CD14-positive monocyte (primary cell): Measurements from ENCODE around the gene GATD1. TPM values are rescaled to one million over a fixed set of nuclear protein-coding genes. Genes with fewer than 3 reads are reported as not detected.

ENCODE experiments used
- DNase-seq, 3 donors: peaks; one replicate each; pipeline ENCODE4 v3.0.0-alpha.2; 2011 to 2022
- H2AFZ ChIP-seq: 2 replicates; pipeline ENCODE4 v1.6.0; 2012; ENCODE audit warnings: mild to moderate bottlenecking, low read depth, low read length, inconsistent platforms; ENCODE audit not compliant: insufficient read depth, poor library complexity, severe bottlenecking
- H3K27ac ChIP-seq, 2 donors: 1 replicate in 1 of 2; 2 replicates in 1 of 2; pipeline ENCODE4 v1.5.1; 2012 to 2013; ENCODE audit warnings: low read length in 2 of 2, control low read depth in 1 of 2, inconsistent platforms in 1 of 2, low read depth in 1 of 2, mild to moderate bottlenecking in 1 of 2
- H3K27me3 ChIP-seq, 2 donors: one replicate each; pipeline versions ENCODE4 v1.6.0 to v1.6.1; 2011 to 2013; ENCODE audit warnings: low read length in 2 of 2; ENCODE audit not compliant: control insufficient read depth in 2 of 2, insufficient read depth in 2 of 2
- H3K36me3 ChIP-seq, 2 donors: replicated peaks in 1 of 2; 1 replicate in 1 of 2; 2 replicates in 1 of 2; pipeline versions ENCODE4 v1.5.1 to v1.6.1; 2012 to 2013; ENCODE audit warnings: low read length in 2 of 2, control low read depth in 1 of 2, inconsistent platforms in 1 of 2, mild to moderate bottlenecking in 1 of 2; ENCODE audit not compliant: insufficient read depth in 2 of 2, control insufficient read depth in 1 of 2
- H3K4me1 ChIP-seq, 2 donors: 1 replicate in 1 of 2; 2 replicates in 1 of 2; pipeline versions ENCODE4 v1.5.1 to v1.6.1; 2012 to 2013; ENCODE audit warnings: low read length in 2 of 2, control low read depth in 1 of 2, inconsistent platforms in 1 of 2, mild to moderate bottlenecking in 1 of 2, moderate library complexity in 1 of 2; ENCODE audit not compliant: insufficient read depth in 2 of 2, control insufficient read depth in 1 of 2
- H3K4me2 ChIP-seq: replicated peaks from 2 replicates; pipeline ENCODE3; 2012; ENCODE audit warnings: low read length, moderate library complexity, mild to moderate bottlenecking; ENCODE audit not compliant: poor library complexity, severe bottlenecking; ENCODE audit errors: extremely low read depth
- H3K4me3 ChIP-seq, 3 experiments: fragments of 200-600 bp in 1 of 3; sonication (generic) in 1 of 3; replicated peaks in 1 of 3; 1 replicate in 2 of 3; 2 replicates in 1 of 3; pipeline ENCODE4 v1.5.1; 2011 to 2013; ENCODE audit warnings: low read length in 3 of 3, mild to moderate bottlenecking in 3 of 3, control low read depth in 2 of 3, low read depth in 2 of 3, inconsistent platforms in 1 of 3, moderate library complexity in 1 of 3
- H3K79me2 ChIP-seq: 2 replicates; pipeline ENCODE4 v1.6.0; 2012; ENCODE audit warnings: mild to moderate bottlenecking, control low read depth, inconsistent platforms, low read length, moderate library complexity; ENCODE audit not compliant: insufficient read depth
- H3K9ac ChIP-seq: 2 replicates; pipeline ENCODE4 v1.6.0; 2017; ENCODE audit warnings: low read length, mild to moderate bottlenecking; ENCODE audit not compliant: insufficient read depth, poor library complexity, severe bottlenecking
- H3K9me3 ChIP-seq, 2 donors: replicated peaks in 1 of 2; 1 replicate in 1 of 2; 2 replicates in 1 of 2; pipeline versions ENCODE4 v1.5.1 to v1.6.1; 2012 to 2013; ENCODE audit warnings: low read length in 2 of 2, control low read depth in 1 of 2; ENCODE audit not compliant: control insufficient read depth in 1 of 2, insufficient read depth in 1 of 2
- H4K20me1 ChIP-seq: 2 replicates; pipeline ENCODE4 v1.6.0; 2012; ENCODE audit warnings: mild to moderate bottlenecking, low read length, control low read depth, moderate library complexity; ENCODE audit not compliant: insufficient read depth
- H3K27ac Mint-ChIP-seq, 7 donors: one replicate each; pipeline ENCODE4 v1.8.0; 2020; ENCODE audit warnings: mild to moderate bottlenecking in 7 of 7, mixed read lengths in 7 of 7, moderate library complexity in 6 of 7, inconsistent platforms in 2 of 7
- H3K27me3 Mint-ChIP-seq, 3 donors: one replicate each; pipeline ENCODE4 v1.8.0; 2021 to 2022; ENCODE audit warnings: low read depth in 3 of 3, mild to moderate bottlenecking in 3 of 3, mixed read lengths in 3 of 3, moderate library complexity in 3 of 3, inconsistent platforms in 1 of 3
- H3K36me3 Mint-ChIP-seq, 2 donors: one replicate each; pipeline ENCODE4 v1.8.0; 2020; ENCODE audit warnings: mixed read lengths in 2 of 2, inconsistent platforms in 1 of 2, mild to moderate bottlenecking in 1 of 2
- H3K4me1 Mint-ChIP-seq: one replicate; pipeline ENCODE4 v1.8.0; 2020; ENCODE audit warnings: mild to moderate bottlenecking, mixed read lengths
- H3K4me3 Mint-ChIP-seq, 2 donors: one replicate each; pipeline ENCODE4 v1.8.0; 2020; ENCODE audit warnings: mild to moderate bottlenecking in 2 of 2, mixed read lengths in 2 of 2, moderate library complexity in 1 of 2
- H3K9me3 Mint-ChIP-seq, 7 donors: one replicate each; pipeline ENCODE4 v1.8.0; 2020 to 2022; ENCODE audit warnings: mixed read lengths in 7 of 7, mild to moderate bottlenecking in 6 of 7, moderate library complexity in 6 of 7, inconsistent platforms in 2 of 7
- CTCF ChIP-seq: fragments of 200-600 bp; IDR thresholded peaks from one replicate; pipeline ENCODE4 v1.8.0; 2022; ENCODE audit warnings: antibody characterized with exemption, mild to moderate bottlenecking
- WGBS: methylation state at CpG from one replicate; pipeline ENCODE4 v1.1.5; 2013; ENCODE audit warnings: missing lambda C conversion rate; ENCODE audit not compliant: insufficient coverage; 5-methylcytosine and 5-hydroxymethylcytosine counted together
- intact Hi-C, 2 donors: fragments of 100-400 bp; cut with micrococcal nuclease; formaldehyde crosslinking; loops; one replicate each; pipeline versions ENCODE4 v1.15.0 to v1.15.1; 2023
- polyA plus RNA-seq, 3 donors: library from polyadenylated mRNA; depleted of rRNA in 1 of 3; unstranded in 2 of 3; stranded (reverse) in 1 of 3; fragments of 300-500 nt in 2 of 3; fragments of >200 nt in 1 of 3; fragmentation: Illumina TruSeq in 2 of 3; gene quantifications; 1 replicate in 2 of 3; 2 replicates in 1 of 3; pipeline ENCODE4 v1.2.3, GENCODE V29; 2012 to 2021

Gene GATD1
- polyA plus RNA-seq, 3 donors: 4.5 to 45.6 (median 4.6) TPM

GRCh38 chr11:809287-810039, 32.2 kb upstream of the GATD1 start, which contains the start of gene RPLP2:
RPLP2 (plus strand) TSS chr11:809967; CDS start chr11:810235, 268 bp downstream.
- Histone ChIP-seq H3K27ac (peak within 1 kb of the TSS; percentile 89 to 97), H3K4me1 (peaks cover 33 to 40% of the 10 kb centered on the region in 2 donors), H3K9me3 (no peaks in the 10 kb centered on the region), H3K36me3 (peaks cover 23 to 29% of the 10 kb centered on the region in 2 donors), H3K27me3 (no peaks in the 10 kb centered on the region), H3K9ac (peak within 1 kb of the TSS; percentile 91), H3K79me2 (peaks cover 50% of the 10 kb centered on the region), H3K4me2 (peak within 1 kb of the TSS; percentile 96), H3K4me3 (peak within 1 kb of the TSS; percentile 79 to 96 (median 91)), H4K20me1 (peaks cover 42% of the 10 kb centered on the region), H2AFZ (peak within 1 kb of the TSS; percentile 83)
- H3K27ac Mint-ChIP-seq: peak within 1 kb of the TSS; percentile 96 to 100 (median 98)
- H3K27me3 Mint-ChIP-seq: peaks cover 0 to under 1% (median 0%) of the 10 kb centered on the region in 3 donors
- peak; percentile 97 to 98 (median 98) for DNase-seq
- intact Hi-C loops: loop anchor here (1.0 to 5.0 kb wide), 3 partner anchors 10 to 33 kb away; partner anchors contain the start of genes POLR2L (in 1 of the 2) and TSPAN4 (in 1 of the 2)
- peak within 1 kb of the TSS; percentile 93 to 95 for H3K4me3 Mint-ChIP-seq
- WGBS: under 1% methylated on average over 74 of the region's 81 CpGs
- H3K36me3 Mint-ChIP-seq: peaks cover 22 to 30% of the 10 kb centered on the region in 2 donors
- peaks cover 0 to 2% (median 0%) of the 10 kb centered on the region in 7 donors for H3K9me3 Mint-ChIP-seq
- peaks cover 40% of the 10 kb centered on the region for H3K4me1 Mint-ChIP-seq
- no peak for TF ChIP-seq CTCF

- Mint-ChIP-seq H3K36me3 (peaks cover 20 to 27% of the 10 kb centered on the region in 2 donors), H3K4me1 (peaks cover 48% of the 10 kb centered on the region), H3K9me3 (peaks cover 0 to 2% (median 0%) of the 10 kb centered on the region in 7 donors), H3K27ac (peak overlapping the region; percentile 96 to 100 (median 98)), H3K4me3 (peak overlapping the region; percentile 90 to 93), H3K27me3 (peaks cover 0 to 5% (median 2%) of the 10 kb centered on the region in 3 donors)
- intact Hi-C loops: loop anchor here (1.0 to 5.0 kb wide), 3 partner anchors 11 to 34 kb away; partner anchors contain the start of genes POLR2L (in 1 of the 2) and TSPAN4 (in 1 of the 2)
- Histone ChIP-seq H3K27ac (peak overlapping the region; percentile 89 to 97), H3K4me3 (peak overlapping the region; percentile 79 to 96 (median 91)), H3K9me3 (no peaks in the 10 kb centered on the region), H4K20me1 (peaks cover 49% of the 10 kb centered on the region), H3K27me3 (no peaks in the 10 kb centered on the region), H3K4me2 (peak overlapping the region; percentile 96), H2AFZ (peak overlapping the region; percentile 83), H3K9ac (peak overlapping the region; percentile 91), H3K79me2 (peaks cover 54% of the 10 kb centered on the region), H3K4me1 (peaks cover 40 to 48% of the 10 kb centered on the region in 2 donors), H3K36me3 (peaks cover 22 to 26% of the 10 kb centered on the region in 2 donors)
- 28% methylated on average over 32 of the region's 36 CpGs for WGBS
- peak in 2 of 3 donors; percentile 73 to 79 for DNase-seq
- no peak for TF ChIP-seq CTCF
These were observed 31.4 kb upstream of the GATD1 start for GRCh38 chr11:808427-809286.
